HCT116 (cell line): ENCODE data around the gene TULP3. TPM values are rescaled to one million over a fixed set of nuclear protein-coding genes. Genes with fewer than 3 reads are reported as not detected.

Experiments
- ATAC-seq: fragments of 200-7000 bp; cut with Tn5 transposase; 2 replicates; pipeline ENCODE4 v1.9.1; 2020; ENCODE audit warnings: mild to moderate bottlenecking, moderate library complexity
- BruUV-seq: library from RNA; stranded (reverse); fragments of 400-500 nt; replicated peaks from 2 replicates; lab custom pipeline; 2021; lab: Mats Ljungman, UMichigan
- CTCF ChIA-PET: fragments of 300-600 bp; sonication (Branson Sonifier 250); formaldehyde crosslinking; loops from one replicate; lab custom pipeline; 2021; ENCODE audit warnings: antibody characterized with exemption; lab: Charles Lee
- POLR2A ChIA-PET: fragments of 300-600, 350-600 bp; sonication (Branson Sonifier 250); formaldehyde crosslinking; loops from one replicate; lab custom pipeline; 2021; ENCODE audit warnings: antibody characterized with exemption; lab: Charles Lee
- RAD21 ChIA-PET, 2 experiments: fragments of 300-600 bp; sonication (Branson Sonifier 250); formaldehyde crosslinking; loops; one replicate each; lab custom pipeline; 2023; ENCODE audit warnings: low total read pairs in 2 of 2; ENCODE audit not compliant: uncharacterized antibody in 2 of 2, unreplicated experiment in 2 of 2, low non-redundant PET in 1 of 2; lab: Charles Lee
- DNase-seq: peaks from one replicate; pipeline ENCODE4 v3.0.0-alpha.2; 2010; ENCODE audit warnings: low read depth, low spot score
- H2AFZ ChIP-seq: fragments of 200-600 bp; shearing (Covaris generic), sonication (generic); 2 replicates; pipeline ENCODE4 v1.6.1; 2017; ENCODE audit warnings: low read depth, mixed run types, mixed read lengths, antibody characterized with exemption, low read length; ENCODE audit not compliant: poor library complexity, severe bottlenecking
- H3K27ac ChIP-seq: 2 replicates; pipeline ENCODE4 v1.5.1; 2012; ENCODE audit warnings: low read depth, low read length
- H3K27me3 ChIP-seq: fragments of 200-600 bp; sonication (generic); 2 replicates; pipeline ENCODE4 v1.6.1; 2016; ENCODE audit warnings: mixed run types, low read length, mixed read lengths; ENCODE audit not compliant: insufficient read depth
- H3K36me3 ChIP-seq, 2 experiments: fragments of 200-500 bp in 1 of 2; fragments of 200-600 bp in 1 of 2; sonication (Bioruptor generic) in 1 of 2; sonication (generic) in 1 of 2; 2 replicates each; pipeline versions ENCODE4 v1.5.1 to v1.6.1; 2014 to 2016; ENCODE audit warnings: low read length in 2 of 2, inconsistent platforms in 1 of 2, mixed read lengths in 1 of 2, mixed run types in 1 of 2; ENCODE audit not compliant: insufficient read depth in 2 of 2, control insufficient read depth in 1 of 2
- H3K4me1 ChIP-seq, 2 experiments: fragments of 200-600 bp in 1 of 2; sonication (generic) in 1 of 2; 2 replicates each; pipeline versions ENCODE4 v1.5.1 to v1.6.1; 2012 to 2017; ENCODE audit warnings: low read length in 2 of 2, inconsistent platforms in 1 of 2, mild to moderate bottlenecking in 1 of 2, mixed read lengths in 1 of 2, mixed run types in 1 of 2, moderate library complexity in 1 of 2; ENCODE audit not compliant: insufficient read depth in 2 of 2, control insufficient read depth in 1 of 2
- H3K4me2 ChIP-seq: fragments of 200-600 bp; sonication (generic); 2 replicates; pipeline ENCODE4 v1.6.1; 2017; ENCODE audit warnings: mixed run types, low read length, mixed read lengths
- H3K4me3 ChIP-seq, 2 experiments: fragments of 200-600 bp in 1 of 2; sonication (generic) in 1 of 2; replicated peaks in 1 of 2; 2 replicates each; pipeline ENCODE4 v1.5.1; 2011 to 2016; ENCODE audit warnings: low read length in 2 of 2, control low read depth in 1 of 2, low read depth in 1 of 2, mild to moderate bottlenecking in 1 of 2, mixed read lengths in 1 of 2, mixed run types in 1 of 2
- H3K79me2 ChIP-seq: fragments of 200-600 bp; sonication (generic); 2 replicates; pipeline ENCODE4 v1.6.1; 2017; ENCODE audit warnings: mild to moderate bottlenecking, mixed run types, low read length, moderate library complexity, mixed read lengths; ENCODE audit not compliant: insufficient read depth
- H3K9ac ChIP-seq: fragments of 200-600 bp; sonication (generic); 2 replicates; pipeline ENCODE4 v1.6.1; 2016; ENCODE audit warnings: low read length, mixed read lengths
- H3K9me2 ChIP-seq: fragments of 200-600 bp; sonication (generic), shearing (Covaris generic); 2 replicates; pipeline ENCODE4 v1.6.1; 2017; ENCODE audit warnings: mixed run types, mild to moderate bottlenecking, moderate library complexity; ENCODE audit not compliant: insufficient read depth
- H3K9me3 ChIP-seq, 2 experiments: fragments of 200-500 bp in 1 of 2; fragments of 200-600 bp in 1 of 2; sonication (Bioruptor generic) in 1 of 2; sonication (generic) in 1 of 2; 2 replicates each; pipeline ENCODE4 v1.6.1; 2014 to 2017; ENCODE audit warnings: low read length in 2 of 2, mixed read lengths in 2 of 2, inconsistent platforms in 1 of 2, low read depth in 1 of 2, mild to moderate bottlenecking in 1 of 2, mixed run types in 1 of 2, moderate library complexity in 1 of 2; ENCODE audit not compliant: control insufficient read depth in 1 of 2, insufficient read depth in 1 of 2
- H4K20me1 ChIP-seq: fragments of 200-600 bp; sonication (generic), shearing (Covaris generic); 2 replicates; pipeline ENCODE4 v1.6.1; 2017; ENCODE audit warnings: mixed run types, mild to moderate bottlenecking, moderate library complexity; ENCODE audit not compliant: insufficient read depth
- CEBPB ChIP-seq: IDR thresholded peaks from 2 replicates; pipeline ENCODE4 v1.6.1; 2012; ENCODE audit warnings: low read depth
- ELF1 ChIP-seq: IDR thresholded peaks from 2 replicates; pipeline ENCODE4 v1.6.1; 2012; ENCODE audit warnings: low read depth, borderline replicate concordance
- EZH2phosphoT487 ChIP-seq: fragments of 200-600 bp; IDR thresholded peaks from 2 replicates; pipeline ENCODE4 v1.6.1; 2018; ENCODE audit warnings: antibody characterized with exemption, borderline replicate concordance
- FOSL1 ChIP-seq: IDR thresholded peaks from 2 replicates; pipeline ENCODE4 v1.6.1; 2012; ENCODE audit warnings: low read depth
- POLR2A ChIP-seq: IDR thresholded peaks from 2 replicates; pipeline ENCODE4 v1.7.0; 2011; ENCODE audit warnings: borderline replicate concordance; ENCODE audit not compliant: insufficient read depth, insufficient read length; ENCODE audit errors: extremely low read depth
- RAD21 ChIP-seq: IDR thresholded peaks from 2 replicates; pipeline ENCODE4 v1.6.1; 2012; ENCODE audit warnings: low read depth, mild to moderate bottlenecking
- REST ChIP-seq: IDR thresholded peaks from 2 replicates; pipeline ENCODE4 v1.6.1; 2012; ENCODE audit warnings: low read depth
- SRF ChIP-seq: IDR thresholded peaks from 2 replicates; pipeline ENCODE4 v1.6.1; 2012; ENCODE audit warnings: low read depth
- TCF7L2 ChIP-seq: IDR thresholded peaks from 2 replicates; pipeline ENCODE4 v1.7.0; 2011; ENCODE audit warnings: borderline replicate concordance, inconsistent platforms; ENCODE audit not compliant: insufficient read depth, insufficient read length; ENCODE audit errors: extremely low read depth
- ZBTB33 ChIP-seq: IDR thresholded peaks from 2 replicates; pipeline ENCODE4 v1.6.1; 2011; ENCODE audit warnings: mild to moderate bottlenecking, low read length, moderate library complexity; ENCODE audit not compliant: insufficient replicate concordance; ENCODE audit errors: extremely low read depth
- ZFX ChIP-seq: fragments of 450-650 bp; IDR thresholded peaks from 2 replicates; pipeline ENCODE4 v1.6.1; 2017
- intact Hi-C: fragments of 100-400 bp; cut with micrococcal nuclease; formaldehyde crosslinking; loops from 2 replicates; pipeline ENCODE4 v1.10.0; 2022
- total RNA-seq: library from RNA; stranded (reverse); gene quantifications from one replicate; pipeline ENCODE4 v1.2.1, GENCODE V29; 2021; ENCODE audit not compliant: unreplicated experiment

Gene TULP3
- total RNA-seq, 1 experiment from 2014 or later, result 21.3 TPM

GRCh38 chr12:2845280-2845679, 45.4 kb upstream of the TULP3 start:
- H3K9me3 ChIP-seq, result no peaks in the 10 kb centered on the region
- H3K27me3 ChIP-seq, result no peaks in the 10 kb centered on the region
- no peak overlapping the region for H3K9ac ChIP-seq
- H3K4me3 ChIP-seq, result no peak overlapping the region
- RAD21 ChIA-PET, result no interaction called here
- H3K4me1 ChIP-seq, result peaks cover 0 to 4% of the 10 kb centered on the region in 2 experiments; a peak in 1 of 4 replicates
- peaks cover 0 to 4% of the 10 kb centered on the region in 2 experiments; a peak in 1 of 4 replicates for H3K36me3 ChIP-seq
- CTCF ChIA-PET, result interaction anchor here (1.4 to 2.4 kb wide), 3 partner anchors 9 to 197 kb away, joined by 3 to 13 read pairs (median 8); no protein-coding TSS in a partner anchor
- no peak for DNase-seq
- POLR2A ChIA-PET, result no interaction called here
- no TSS peak for BruUV-seq
- ATAC-seq, result 0 out of 2 replicates have a peak, but pooled peaks have one; percentile 3
- no peaks in the 10 kb centered on the region for H4K20me1 ChIP-seq
- H3K4me2 ChIP-seq, result no peak overlapping the region
- no peaks in the 10 kb centered on the region for H3K9me2 ChIP-seq
- no peak overlapping the region for H3K27ac ChIP-seq
- no peak for TF ChIP-seq SRF
- TF ChIP-seq REST, result no peak
- no peak for TF ChIP-seq FOSL1
- no peak overlapping the region for H2AFZ ChIP-seq
- no peaks in the 10 kb centered on the region for H3K79me2 ChIP-seq
- intact Hi-C loops, result no loop called here

- Histone ChIP-seq H2AFZ (no peak overlapping the region), H3K9me2 (no peaks in the 10 kb centered on the region), H3K4me1 (peaks cover 3 to 4% of the 10 kb centered on the region in 2 experiments; a peak in 3 of 4 replicates), H4K20me1 (no peaks in the 10 kb centered on the region), H3K36me3 (peaks cover 0 to under 1% of the 10 kb centered on the region in 2 experiments; a peak in 1 of 4 replicates), H3K4me3 (no peak overlapping the region), H3K9me3 (no peaks in the 10 kb centered on the region), H3K27ac (no peak overlapping the region), H3K27me3 (no peaks in the 10 kb centered on the region), H3K79me2 (no peaks in the 10 kb centered on the region), H3K9ac (no peak overlapping the region), H3K4me2 (no peak overlapping the region)
- DNase-seq (no peak), ATAC-seq (no peak)
- intact Hi-C loops, result loop anchor here (2.0 kb wide), 1 partner anchor 183 kb away; no protein-coding TSS in a partner anchor
- POLR2A ChIA-PET, result no interaction called here
- CTCF ChIA-PET, result interaction anchor here (1.3 to 1.4 kb wide), 2 partner anchors 183 to 190 kb away, joined by 3 read pairs; no protein-coding TSS in a partner anchor
- RAD21 ChIA-PET, result no interaction called here
- BruUV-seq, result no TSS peak
- TF ChIP-seq RAD21 (no peak), ZFX (no peak), POLR2A (no peak), TCF7L2 (no peak), ZBTB33 (no peak), EZH2phosphoT487 (no peak), CEBPB (no peak), FOSL1 (no peak), ELF1 (no peak)
Measured at GRCh38 chr12:2851931-2852330, 38.8 kb upstream of the TULP3 start.
